Activated naive CD8-positive, alpha-beta T cell treated with anti-CD3 and anti-CD28 coated beads, Interleukin-2, amount 50 U/mL, for 16 hours (primary cell): ENCODE data around the gene NHSL2.
A peak's percentile ranks its signal among the peaks of the same experiment; 100 is the strongest.
"Not testable (repeated sequence)": the region's sequence is repeated elsewhere in the genome, so short reads cannot be mapped to it uniquely, and the experiment has no call there.

Experiments used
- DNase-seq: peaks from one replicate; pipeline ENCODE4 v3.0.0-alpha.2; 2020; ENCODE audit warnings: low read depth, low spot score

The NHSL2 gene

DNA sequence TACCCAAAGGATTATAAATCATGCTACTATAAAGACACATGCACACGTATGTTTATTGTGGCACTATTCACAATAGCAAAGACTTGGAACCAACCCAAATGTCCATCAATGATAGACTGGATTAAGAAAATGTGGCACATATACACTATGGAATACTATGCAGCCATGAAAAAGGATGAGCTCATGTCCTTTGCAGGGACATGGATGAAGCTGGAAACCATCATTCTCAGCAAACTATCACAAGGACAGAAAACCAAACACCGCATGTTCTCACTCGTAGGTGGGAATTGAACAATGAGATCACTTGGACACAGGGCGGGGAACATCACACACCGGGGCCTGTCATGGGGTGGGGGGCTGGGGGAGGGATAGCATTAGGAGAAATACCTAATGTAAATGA lies 265.6 kb downstream of the NHSL2 start:
- not testable (repeated sequence) for DNase-seq

DNA sequence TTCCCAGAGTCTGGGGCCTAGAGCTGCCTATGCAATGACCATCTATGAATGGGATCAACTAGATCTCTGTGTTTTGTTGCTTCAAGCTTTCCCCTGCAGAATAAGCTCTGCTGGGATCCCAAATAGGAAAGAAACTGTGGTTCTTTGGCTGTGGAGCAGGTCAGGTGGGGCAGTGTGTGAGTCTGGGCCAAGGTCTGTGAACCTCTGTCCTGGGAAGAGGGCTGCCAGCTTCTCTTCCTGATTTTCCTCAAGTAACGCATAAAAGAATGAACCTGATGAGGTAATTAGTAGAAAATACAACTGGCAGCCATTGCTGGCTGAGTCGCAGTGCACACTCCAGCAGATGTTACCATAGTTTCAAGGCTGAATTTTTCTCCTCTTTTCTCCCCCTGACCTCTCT lies 266.3 kb downstream of the NHSL2 start:
- DNase-seq = no peak

- no peak for DNase-seq
These were observed 269.9 kb downstream of the NHSL2 start for GRCh38 chrX:72180539-72180938.

GRCh38 chrX:72181178-72182125 lies 270.8 kb downstream of the NHSL2 start, which contains the start of gene PIN4:
TSS of gene PIN4 (plus strand) at chrX:72181757. CDS start at chrX:72181786, 29 bp downstream.
- DNase-seq = peak; percentile 57

DNA sequence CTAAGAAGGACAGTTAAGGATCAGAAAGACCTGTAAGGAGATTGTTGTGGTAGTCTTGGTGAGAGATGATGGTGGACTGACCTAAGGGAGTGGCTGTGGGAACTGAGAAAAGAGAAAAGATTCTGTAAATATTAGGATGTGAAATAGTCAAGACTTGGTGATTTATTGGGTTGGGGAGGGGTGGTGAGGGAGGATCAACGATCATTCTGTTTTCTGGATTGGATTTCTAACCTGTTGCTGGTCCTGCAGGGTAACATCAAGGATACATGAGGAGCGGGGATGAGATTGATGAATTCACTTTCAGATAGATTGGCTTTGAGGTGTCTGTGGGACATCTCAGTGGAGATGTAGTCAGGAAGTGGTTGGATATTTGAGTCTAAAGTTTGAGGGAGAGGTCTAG lies 272.3 kb downstream of the NHSL2 start:
- DNase-seq = no peak

GRCh38 chrX:72201836-72202536 lies 291.3 kb downstream of the NHSL2 start:
- DNase-seq = no peak
